WTC11 (cell line): Measurements from ENCODE around the gene KCNJ18.
"Not testable (repeated sequence)": the region's sequence is repeated elsewhere in the genome, so short reads cannot be mapped to it uniquely, and the experiment has no call there.

Source experiments
- CTCF ChIP-seq: fragments of 200-600 bp; IDR thresholded peaks from 2 replicates; pipeline ENCODE4 v1.8.0; 2022; ENCODE audit warnings: antibody characterized with exemption
- NR3C1 ChIP-seq: sonication (generic); formaldehyde crosslinking; conservative IDR thresholded peaks from 2 replicates; pipeline ENCODE4 v1.8.1; 2023; ENCODE audit warnings: low read depth, mild to moderate bottlenecking, missing genetic modification reagents
- SMAD3 ChIP-seq: sonication (generic); formaldehyde crosslinking; IDR thresholded peaks from 2 replicates; pipeline ENCODE4 v1.8.0; 2022; ENCODE audit warnings: missing genetic modification reagents, mild to moderate bottlenecking, borderline replicate concordance

GRCh38 chr17:21648125-21648524, 44.2 kb upstream of the KCNJ18 start:
- not testable (repeated sequence) for TF ChIP-seq NR3C1 (CRISPR knock-in tag); CTCF; SMAD3 (CRISPR knock-in tag)
